Left renal cortex interstitium (tissue), 4 donors: ENCODE data around the gene ZNF516. TPM values are rescaled to one million over a fixed set of nuclear protein-coding genes. Genes with fewer than 3 reads are reported as not detected.

Source experiments
- DNase-seq, 4 donors: peaks; one replicate each; pipeline ENCODE4 v3.0.0-alpha.2; 2013; ENCODE audit warnings: low read depth in 4 of 4, low spot score in 2 of 4, missing footprints in 1 of 4
- polyA plus RNA-seq, 4 donors: library from polyadenylated mRNA; unstranded; fragments of 120-200 nt; gene quantifications; one replicate each; pipeline ENCODE4 v1.2.1, GENCODE V29; 2013; ENCODE audit not compliant: insufficient read length in 4 of 4

ZNF516 gene
- polyA plus RNA-seq, 4 donors = 35.7 to 58.6 (median 48.4) TPM

DNA sequence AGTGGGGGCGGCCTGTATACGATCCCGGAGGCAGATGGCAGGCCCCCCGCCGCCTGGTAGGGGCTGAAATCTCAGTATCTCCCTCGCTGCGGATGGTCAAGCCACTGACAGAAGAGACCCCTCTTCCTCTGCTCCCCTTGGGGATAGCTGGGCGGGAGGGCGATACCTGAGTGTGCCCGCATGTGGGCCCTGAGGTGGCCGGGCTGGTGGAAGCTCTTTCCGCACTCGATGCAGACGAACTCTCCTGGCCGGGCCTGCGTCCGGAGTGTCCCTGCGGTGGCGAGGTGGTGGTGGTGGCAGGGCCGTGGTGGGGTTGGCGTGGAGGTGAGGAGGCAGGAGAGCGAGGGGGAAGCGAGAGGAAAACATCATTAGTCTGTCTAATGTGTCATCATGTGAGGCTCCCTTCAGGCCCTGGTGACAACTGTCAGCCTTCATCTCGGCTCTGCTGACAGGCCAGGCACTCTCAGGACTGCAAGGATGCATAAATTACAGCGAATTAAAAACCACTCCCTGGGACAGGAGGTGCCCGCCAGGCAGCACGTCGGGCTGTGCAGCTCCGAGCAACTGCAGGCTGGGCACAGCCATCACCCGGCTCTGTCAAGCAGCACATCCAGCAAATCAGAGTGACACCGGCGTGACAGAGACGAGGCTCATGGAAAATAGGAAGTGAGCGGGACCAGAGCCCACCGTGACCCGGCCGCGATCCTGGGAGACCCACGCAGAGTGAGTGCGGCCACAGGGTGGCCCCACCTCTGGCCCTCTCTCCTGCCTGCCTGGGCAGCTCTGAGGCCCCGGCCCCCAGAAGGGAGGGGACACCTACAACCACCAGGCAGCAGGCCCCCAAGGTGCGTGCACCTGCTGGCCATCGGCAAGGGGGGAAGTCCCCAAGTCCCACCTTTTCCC, 123.5 kb downstream of the ZNF516 start:
- DNase-seq = no peak

DNA sequence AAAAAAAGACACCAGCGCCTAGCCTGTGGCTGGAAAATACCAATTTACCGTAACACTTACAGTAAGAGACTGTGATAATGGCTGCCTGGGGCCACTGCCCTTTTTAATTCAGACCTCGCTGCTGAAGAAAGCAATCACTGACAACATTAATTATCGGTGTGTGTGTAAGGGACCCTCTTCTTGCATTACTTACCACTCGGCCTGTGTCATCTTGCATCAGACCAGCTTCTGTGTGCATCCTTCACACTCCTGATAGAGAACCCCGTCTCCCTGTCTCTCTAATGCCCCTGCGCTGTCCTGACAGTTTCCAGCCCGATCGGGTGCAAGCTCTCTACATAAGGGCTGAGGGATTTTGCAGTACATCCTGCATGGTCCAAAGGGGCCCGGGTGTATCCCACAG, 124.4 kb downstream of the ZNF516 start:
- DNase-seq = no peak

DNA sequence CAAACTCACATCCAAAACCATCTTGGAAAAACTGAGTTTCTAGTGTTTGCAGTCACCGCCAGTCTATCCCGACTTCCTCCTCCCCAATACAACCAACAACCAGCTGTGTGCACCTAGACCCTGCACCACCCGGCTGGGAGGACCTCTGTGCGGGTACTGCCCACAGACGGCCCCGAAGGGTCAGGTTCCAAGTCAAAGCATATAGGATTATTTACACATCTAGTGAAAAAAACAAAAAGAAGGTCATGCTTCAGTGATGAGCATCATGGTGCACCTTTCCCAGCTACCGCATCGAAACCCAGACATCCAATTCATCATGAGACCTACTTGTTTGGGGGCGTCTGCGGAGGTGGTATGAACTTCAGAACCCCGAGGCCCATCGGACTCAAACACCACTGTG, 124.8 kb downstream of the ZNF516 start:
- no peak for DNase-seq

DNA sequence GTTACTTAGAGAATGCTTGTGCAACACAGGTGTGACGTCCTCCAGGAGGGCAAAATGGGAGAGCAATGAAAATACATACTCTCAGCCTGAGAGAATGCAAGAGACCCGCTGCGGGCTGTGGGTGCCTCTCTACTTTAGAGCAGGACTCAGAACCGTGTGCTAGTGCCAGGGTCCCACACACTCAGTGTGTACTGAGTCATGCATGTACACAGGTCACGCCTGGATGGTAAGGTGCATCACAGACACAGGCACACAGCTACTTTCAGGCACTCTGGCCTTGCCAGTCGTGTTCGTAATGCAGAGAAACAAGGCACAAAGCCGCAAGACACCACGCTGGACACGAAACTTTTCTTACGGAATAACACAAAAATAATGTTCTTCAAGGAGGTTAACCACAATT, 125.3 kb downstream of the ZNF516 start:
- DNase-seq = no peak

GRCh38 chr18:76368976-76369375, 126.1 kb downstream of the ZNF516 start:
- DNase-seq = no peak

DNA sequence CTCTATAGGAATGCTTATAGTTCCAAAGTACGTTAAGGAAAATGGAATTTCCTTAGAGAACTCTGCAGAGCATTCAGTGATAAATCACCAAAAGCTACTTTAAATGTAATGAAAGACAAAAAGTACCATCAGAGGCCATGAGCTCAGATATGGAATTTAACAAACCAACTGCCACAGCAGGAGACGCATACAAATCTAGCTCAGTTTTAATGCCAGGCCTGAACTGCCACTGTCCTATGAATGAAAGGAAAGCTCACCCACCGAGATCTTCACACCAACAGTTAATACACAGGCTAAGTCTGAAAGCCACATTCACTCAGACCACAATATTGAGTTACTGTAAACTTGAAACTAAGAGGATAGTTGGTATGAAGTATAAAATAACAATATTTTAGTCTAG, 126.8 kb downstream of the ZNF516 start:
- no peak for DNase-seq

- DNase-seq = no peak
These were observed 127.6 kb downstream of the ZNF516 start for GRCh38 chr18:76367168-76368125.

- DNase-seq = no peak
These were observed 129.5 kb downstream of the ZNF516 start for GRCh38 chr18:76365561-76365960.

GRCh38 chr18:76364282-76365259, 130.5 kb downstream of the ZNF516 start:
- no peak for DNase-seq

- no peak for DNase-seq
These were observed 131.5 kb downstream of the ZNF516 start for GRCh38 chr18:76363436-76364120.

DNA sequence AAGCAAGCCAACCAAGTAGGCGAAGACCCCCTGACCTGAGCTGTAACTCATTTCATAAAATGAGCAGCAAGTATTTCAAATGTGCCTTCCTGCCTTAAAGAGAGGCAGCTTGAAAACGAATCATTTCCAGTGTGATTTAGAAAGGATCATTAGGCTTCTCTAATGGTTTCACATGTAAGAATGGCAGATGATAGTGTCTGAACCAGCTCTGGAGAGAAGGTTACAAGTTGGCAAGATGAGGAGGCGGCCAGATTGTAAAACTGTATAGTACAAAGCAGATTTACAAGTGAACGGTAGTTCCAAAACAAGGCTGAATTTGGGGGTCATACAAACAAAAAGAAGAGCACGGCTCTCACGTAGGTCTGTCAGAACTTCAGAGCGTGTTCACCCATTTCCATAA, 132.4 kb downstream of the ZNF516 start:
- DNase-seq = no peak

DNA sequence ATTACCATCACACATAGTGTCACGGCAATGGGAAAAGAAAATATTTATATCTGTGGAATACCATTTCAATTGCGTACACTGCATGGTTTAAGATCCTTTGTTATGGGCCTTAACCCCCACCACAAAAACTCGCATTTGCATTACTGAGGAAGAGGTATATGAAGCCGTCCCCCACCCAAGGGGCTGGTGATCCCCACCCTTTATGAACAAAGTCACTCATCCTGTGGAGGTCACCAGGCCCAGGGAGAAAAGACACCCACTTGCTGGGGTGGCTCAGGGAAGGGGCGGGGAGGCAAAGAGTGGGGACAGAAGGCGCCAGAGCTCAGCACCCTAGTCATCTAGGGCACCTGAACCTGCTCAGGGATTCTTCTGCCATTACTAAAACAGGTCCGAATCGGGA, 133.8 kb downstream of the ZNF516 start:
- no peak for DNase-seq

DNA sequence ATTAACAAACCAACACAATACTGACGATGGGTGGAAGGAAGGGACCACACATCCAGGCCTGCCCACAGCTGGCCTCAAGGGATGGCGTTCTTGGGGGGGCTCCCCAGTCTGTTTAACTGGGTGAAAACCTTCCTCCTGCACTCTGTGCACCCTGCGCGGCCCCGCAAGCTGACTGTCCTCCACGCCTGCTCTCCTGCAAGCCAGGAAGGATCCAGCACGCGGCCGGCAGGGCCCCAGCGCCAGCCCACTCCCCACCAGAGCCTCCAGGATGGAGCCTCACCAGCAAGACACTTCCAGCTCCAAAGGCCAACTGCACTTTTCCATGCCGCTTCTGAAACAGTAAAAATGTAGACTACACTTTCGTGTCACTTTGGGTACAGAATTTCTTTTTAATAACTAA, 135.1 kb downstream of the ZNF516 start:
- no peak for DNase-seq

- DNase-seq = no peak
These were observed 136.3 kb downstream of the ZNF516 start for GRCh38 chr18:76358774-76359173.

DNA sequence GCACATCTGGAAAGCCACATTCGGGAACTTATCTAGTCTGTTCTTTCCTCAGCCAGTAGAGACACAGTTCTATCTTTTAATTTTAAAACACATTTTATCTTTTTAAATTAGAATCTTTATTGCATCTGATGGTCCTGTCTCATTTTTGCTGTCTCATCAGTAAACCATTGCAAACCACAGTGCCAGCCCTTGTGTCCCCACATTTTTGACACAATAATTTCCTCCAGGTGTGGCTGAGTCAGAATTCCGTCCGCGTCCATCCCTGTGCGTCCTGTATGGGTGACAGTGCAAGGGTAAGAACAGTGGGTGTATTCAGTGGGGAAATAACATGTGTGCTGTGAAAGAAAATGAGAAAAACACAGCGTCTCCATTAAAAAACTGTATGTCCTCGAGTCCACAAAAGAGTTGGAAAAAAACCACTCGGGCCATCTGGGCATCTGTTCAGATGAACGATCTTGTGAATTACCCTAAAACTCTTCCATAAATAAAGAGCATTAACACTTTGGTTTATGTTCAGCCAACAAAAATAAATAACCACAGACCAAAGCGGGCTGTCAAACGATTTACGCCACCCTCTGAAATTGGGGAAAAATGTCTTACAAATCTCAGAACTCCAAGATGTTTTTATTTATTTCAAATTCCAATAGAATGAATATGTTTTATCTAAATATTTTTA, 137.3 kb downstream of the ZNF516 start:
- no peak for DNase-seq

- DNase-seq = no peak
These were observed 137.9 kb downstream of the ZNF516 start for GRCh38 chr18:76357174-76357573.

GRCh38 chr18:76356666-76357065, 138.4 kb downstream of the ZNF516 start:
- DNase-seq = no peak

- DNase-seq = no peak
These were observed 140.7 kb downstream of the ZNF516 start for GRCh38 chr18:76354348-76354747.

DNA sequence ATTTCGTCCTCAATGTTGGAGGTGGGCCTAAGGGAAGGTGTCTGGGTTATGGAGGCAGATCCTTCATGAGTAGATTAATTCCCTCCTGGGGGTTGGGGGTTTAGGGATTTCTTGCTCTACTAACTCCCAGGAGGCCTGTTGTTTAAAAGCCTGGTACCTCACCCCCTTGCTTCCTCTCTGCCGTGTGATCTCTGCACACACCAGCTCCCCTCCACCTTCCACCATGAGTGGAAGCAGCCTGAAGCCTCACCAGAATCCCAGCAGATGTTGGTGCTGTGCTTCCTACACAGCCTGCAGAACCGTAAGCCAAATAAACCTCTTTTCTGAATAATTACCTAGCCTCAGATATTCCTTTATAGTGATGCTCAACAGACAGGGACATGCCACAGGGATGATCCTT, 141.5 kb downstream of the ZNF516 start:
- DNase-seq = no peak
